ENCODE data around the gene CLRN2.

- TF ChIP-seq, protein P1, sequence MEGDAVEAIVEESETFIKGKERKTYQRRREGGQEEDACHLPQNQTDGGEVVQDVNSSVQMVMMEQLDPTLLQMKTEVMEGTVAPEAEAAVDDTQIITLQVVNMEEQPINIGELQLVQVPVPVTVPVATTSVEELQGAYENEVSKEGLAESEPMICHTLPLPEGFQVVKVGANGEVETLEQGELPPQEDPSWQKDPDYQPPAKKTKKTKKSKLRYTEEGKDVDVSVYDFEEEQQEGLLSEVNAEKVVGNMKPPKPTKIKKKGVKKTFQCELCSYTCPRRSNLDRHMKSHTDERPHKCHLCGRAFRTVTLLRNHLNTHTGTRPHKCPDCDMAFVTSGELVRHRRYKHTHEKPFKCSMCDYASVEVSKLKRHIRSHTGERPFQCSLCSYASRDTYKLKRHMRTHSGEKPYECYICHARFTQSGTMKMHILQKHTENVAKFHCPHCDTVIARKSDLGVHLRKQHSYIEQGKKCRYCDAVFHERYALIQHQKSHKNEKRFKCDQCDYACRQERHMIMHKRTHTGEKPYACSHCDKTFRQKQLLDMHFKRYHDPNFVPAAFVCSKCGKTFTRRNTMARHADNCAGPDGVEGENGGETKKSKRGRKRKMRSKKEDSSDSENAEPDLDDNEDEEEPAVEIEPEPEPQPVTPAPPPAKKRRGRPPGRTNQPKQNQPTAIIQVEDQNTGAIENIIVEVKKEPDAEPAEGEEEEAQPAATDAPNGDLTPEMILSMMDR (IDR thresholded peaks at IDR 0.05 in 2 of 3, conservative IDR thresholded peaks at IDR 0.05 in 1 of 3; ENCODE audit: control insufficient read depth in 2 of 3, extremely low read depth in 1 of 3, insufficient read depth in 1 of 3, low read depth in 3 of 3, low read length in 3 of 3), result no peak
- TF ChIP-seq HDAC2 (IDR thresholded peaks at IDR 0.05) (no peak), ATF3 (IDR thresholded peaks at IDR 0.05; ENCODE audit: borderline replicate concordance, extremely low read depth, low read depth, low read length) (no peak), TCF12 (IDR thresholded peaks at IDR 0.05; ENCODE audit: low read depth, low read length) (no peak), TARDBP (IDR thresholded peaks at IDR 0.05; ENCODE audit: borderline replicate concordance) (no peak), CBFB (IDR thresholded peaks at IDR 0.05; ENCODE audit: low read depth) (no peak), NKRF (conservative IDR thresholded peaks at IDR 0.05) (no peak), SREBF2 (IDR thresholded peaks at IDR 0.05; ENCODE audit: low read length) (no peak), TAF1 (IDR thresholded peaks at IDR 0.05; ENCODE audit: borderline replicate concordance, low read depth, low read length) (no peak), CEBPB (IDR thresholded peaks at IDR 0.05; ENCODE audit: borderline replicate concordance in 1 of 2, low read depth in 2 of 2, low read length in 2 of 2) (no peak)
- TF ChIP-seq, protein P2, sequence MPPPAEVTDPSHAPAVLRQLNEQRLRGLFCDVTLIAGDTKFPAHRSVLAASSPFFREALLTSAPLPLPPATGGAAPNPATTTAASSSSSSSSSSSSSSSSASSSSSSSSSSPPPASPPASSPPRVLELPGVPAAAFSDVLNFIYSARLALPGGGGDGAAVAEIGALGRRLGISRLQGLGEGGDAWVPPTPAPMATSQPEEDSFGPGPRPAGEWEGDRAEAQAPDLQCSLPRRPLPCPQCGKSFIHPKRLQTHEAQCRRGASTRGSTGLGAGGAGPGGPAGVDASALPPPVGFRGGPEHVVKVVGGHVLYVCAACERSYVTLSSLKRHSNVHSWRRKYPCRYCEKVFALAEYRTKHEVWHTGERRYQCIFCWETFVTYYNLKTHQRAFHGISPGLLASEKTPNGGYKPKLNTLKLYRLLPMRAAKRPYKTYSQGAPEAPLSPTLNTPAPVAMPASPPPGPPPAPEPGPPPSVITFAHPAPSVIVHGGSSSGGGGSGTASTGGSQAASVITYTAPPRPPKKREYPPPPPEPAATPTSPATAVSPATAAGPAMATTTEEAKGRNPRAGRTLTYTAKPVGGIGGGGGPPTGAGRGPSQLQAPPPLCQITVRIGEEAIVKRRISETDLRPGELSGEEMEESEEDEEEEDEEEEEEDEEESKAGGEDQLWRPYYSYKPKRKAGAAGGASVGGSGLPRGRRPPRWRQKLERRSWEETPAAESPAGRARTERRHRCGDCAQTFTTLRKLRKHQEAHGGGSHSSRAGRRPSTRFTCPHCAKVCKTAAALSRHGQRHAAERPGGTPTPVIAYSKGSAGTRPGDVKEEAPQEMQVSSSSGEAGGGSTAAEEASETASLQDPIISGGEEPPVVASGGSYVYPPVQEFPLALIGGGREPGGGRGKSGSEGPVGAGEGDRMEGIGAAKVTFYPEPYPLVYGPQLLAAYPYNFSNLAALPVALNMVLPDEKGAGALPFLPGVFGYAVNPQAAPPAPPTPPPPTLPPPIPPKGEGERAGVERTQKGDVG (CRISPR knock-in tag; IDR thresholded peaks at IDR 0.05), result no peak
Measured at GRCh38 chr4:17494258-17495190, 20.4 kb upstream of the CLRN2 start.

All from GM12878 (cell line).